Activated T-cell treated with anti-CD3 and anti-CD28 coated beads, Interleukin-2, amount 50 U/mL, for 48 hours (primary cell): ENCODE data around the gene GKN1.
"Not testable (repeated sequence)": the region's sequence is repeated elsewhere in the genome, so short reads cannot be mapped to it uniquely, and the experiment has no call there.

Experiments
- DNase-seq, 2 experiments: peaks; one replicate each; pipeline ENCODE4 v3.0.0-alpha.2; 2020

GKN1 gene

GRCh38 chr2:68974251-68974650, at the start of gene GKN1:
Gene GKN1 (plus strand): TSS chr2:68974636. CDS start chr2:68974678, 42 bp downstream.
- DNase-seq = no peak

GRCh38 chr2:68925295-68925896, 49.0 kb upstream of the GKN1 start:
- DNase-seq = peak; percentile 41 to 58

- DNase-seq = no peak
Measured at GRCh38 chr2:68926796-68927195, 47.6 kb upstream of the GKN1 start.

- DNase-seq = no peak
Measured at GRCh38 chr2:68931149-68931711, 43.2 kb upstream of the GKN1 start.

- no peak for DNase-seq
Measured at GRCh38 chr2:68931799-68932198, 42.6 kb upstream of the GKN1 start.

- DNase-seq = no peak
Measured at GRCh38 chr2:68932402-68932801, 42.0 kb upstream of the GKN1 start.

- DNase-seq = no peak
Measured at GRCh38 chr2:68934021-68934420, 40.4 kb upstream of the GKN1 start.

- DNase-seq = no peak
Measured at GRCh38 chr2:68935471-68935870, 39.0 kb upstream of the GKN1 start.

- DNase-seq = no peak
Measured at GRCh38 chr2:68936427-68936826, 38.0 kb upstream of the GKN1 start.

GRCh38 chr2:68936889-68937288, 37.5 kb upstream of the GKN1 start:
- no peak for DNase-seq

- DNase-seq = no peak
Measured at GRCh38 chr2:68937346-68938055, 36.9 kb upstream of the GKN1 start.

GRCh38 chr2:68938938-68939337, 35.5 kb upstream of the GKN1 start:
- no peak for DNase-seq

- no peak for DNase-seq
Measured at GRCh38 chr2:68939962-68940361, 34.5 kb upstream of the GKN1 start.

- DNase-seq = no peak
Measured at GRCh38 chr2:68940369-68940768, 34.1 kb upstream of the GKN1 start.

GRCh38 chr2:68942827-68943226, 31.6 kb upstream of the GKN1 start:
- no peak for DNase-seq

- peak; percentile 62 to 70 for DNase-seq
Measured at GRCh38 chr2:68943581-68944568, 30.6 kb upstream of the GKN1 start.

- DNase-seq = no peak
Measured at GRCh38 chr2:68946117-68946516, 28.3 kb upstream of the GKN1 start.

GRCh38 chr2:68948710-68949109, 25.7 kb upstream of the GKN1 start:
- DNase-seq = no peak

- no peak for DNase-seq
Measured at GRCh38 chr2:68951899-68952298, 22.5 kb upstream of the GKN1 start.

GRCh38 chr2:68952887-68953521, 21.4 kb upstream of the GKN1 start, which contains the start of gene GKN2:
Gene GKN2 (minus strand): TSS chr2:68952893. CDS start chr2:68952861, 32 bp downstream.
- no peak for DNase-seq

GRCh38 chr2:68955432-68955831, 19.0 kb upstream of the GKN1 start:
- not testable (repeated sequence) for DNase-seq

GRCh38 chr2:68959001-68959400, 15.4 kb upstream of the GKN1 start:
- no peak for DNase-seq

- DNase-seq = no peak
Measured at GRCh38 chr2:68961380-68961779, 13.1 kb upstream of the GKN1 start.
